ENCODE measurements around the gene SMAD3. TPM values are rescaled to one million over a fixed set of nuclear protein-coding genes. Genes with fewer than 3 reads are reported as not detected.

SMAD3 gene
- total RNA-seq, 2 donors from 2014 or later, result 33.3 to 60.7 TPM

DNA sequence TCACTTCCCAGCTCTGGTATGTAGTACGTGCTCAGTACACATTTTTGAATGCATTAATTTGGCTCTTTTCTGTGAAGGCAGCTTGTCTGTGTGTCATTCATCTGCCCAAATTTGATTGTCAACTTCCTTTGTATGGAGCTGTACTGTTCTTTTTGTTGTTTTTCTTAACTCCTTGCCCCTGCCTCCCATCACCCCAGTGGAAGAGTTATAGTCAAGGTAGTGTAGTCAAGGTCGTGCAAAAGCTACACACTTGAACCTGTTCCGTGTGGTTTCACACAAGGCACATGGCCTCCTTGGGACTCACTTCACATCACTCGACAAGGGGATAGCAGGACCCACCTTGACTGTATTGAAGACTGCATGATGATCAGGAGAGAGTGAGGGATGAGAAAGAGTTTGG lies 37.6 kb downstream of the SMAD3 start:
- DNase-seq, result no peak
- intact Hi-C loops (cut with DNase I, micrococcal nuclease), result no loop called here
- no peak for ATAC-seq

- no peak for DNase-seq
- intact Hi-C loops (cut with DNase I, micrococcal nuclease), result no loop called here
- no peak for ATAC-seq
Observed at GRCh38 chr15:67103432-67103831, 38.0 kb downstream of the SMAD3 start.

GRCh38 chr15:67103869-67104268 lies 38.5 kb downstream of the SMAD3 start:
- ATAC-seq (no peak), DNase-seq (no peak)
- intact Hi-C loops (cut with DNase I, micrococcal nuclease), result no loop called here

DNA sequence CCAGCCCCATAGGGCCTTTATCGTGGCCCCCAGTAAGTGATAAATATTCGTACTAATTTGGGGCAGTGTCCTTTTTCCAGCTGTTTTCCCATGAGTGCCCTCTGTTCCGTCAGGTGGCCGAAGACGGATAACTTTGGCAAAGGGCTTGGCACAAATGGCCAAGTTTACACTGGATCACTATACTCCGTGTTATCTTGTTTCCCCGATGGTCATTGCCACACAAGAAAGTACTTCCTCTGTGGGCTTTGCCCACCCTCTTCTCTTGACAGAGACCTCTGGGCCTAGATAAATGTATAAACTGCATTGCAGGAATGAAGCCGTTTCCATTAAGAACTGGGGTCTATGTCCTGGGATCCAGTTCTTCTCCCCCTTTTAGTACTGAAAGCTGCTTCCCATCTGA lies 39.1 kb downstream of the SMAD3 start:
- intact Hi-C loops (cut with DNase I, micrococcal nuclease), result no loop called here
- DNase-seq (no peak), ATAC-seq (no peak)

GRCh38 chr15:67105065-67105951 lies 39.9 kb downstream of the SMAD3 start:
- intact Hi-C loops (cut with DNase I, micrococcal nuclease), result no loop called here
- DNase-seq (no peak), ATAC-seq (peak; percentile 63)

- no peak for ATAC-seq
- no peak for DNase-seq
- intact Hi-C loops (cut with DNase I, micrococcal nuclease), result no loop called here
Observed at GRCh38 chr15:67105991-67106763, 40.8 kb downstream of the SMAD3 start.

GRCh38 chr15:67106764-67107013 lies 41.3 kb downstream of the SMAD3 start:
- DNase-seq (no peak), ATAC-seq (no peak)
- intact Hi-C loops (cut with DNase I, micrococcal nuclease), result no loop called here

GRCh38 chr15:67107014-67107812 lies 41.8 kb downstream of the SMAD3 start:
- ATAC-seq, result peak; percentile 87
- peak; percentile 52 to 84 for DNase-seq
- intact Hi-C loops (cut with DNase I, micrococcal nuclease), result no loop called here

DNA sequence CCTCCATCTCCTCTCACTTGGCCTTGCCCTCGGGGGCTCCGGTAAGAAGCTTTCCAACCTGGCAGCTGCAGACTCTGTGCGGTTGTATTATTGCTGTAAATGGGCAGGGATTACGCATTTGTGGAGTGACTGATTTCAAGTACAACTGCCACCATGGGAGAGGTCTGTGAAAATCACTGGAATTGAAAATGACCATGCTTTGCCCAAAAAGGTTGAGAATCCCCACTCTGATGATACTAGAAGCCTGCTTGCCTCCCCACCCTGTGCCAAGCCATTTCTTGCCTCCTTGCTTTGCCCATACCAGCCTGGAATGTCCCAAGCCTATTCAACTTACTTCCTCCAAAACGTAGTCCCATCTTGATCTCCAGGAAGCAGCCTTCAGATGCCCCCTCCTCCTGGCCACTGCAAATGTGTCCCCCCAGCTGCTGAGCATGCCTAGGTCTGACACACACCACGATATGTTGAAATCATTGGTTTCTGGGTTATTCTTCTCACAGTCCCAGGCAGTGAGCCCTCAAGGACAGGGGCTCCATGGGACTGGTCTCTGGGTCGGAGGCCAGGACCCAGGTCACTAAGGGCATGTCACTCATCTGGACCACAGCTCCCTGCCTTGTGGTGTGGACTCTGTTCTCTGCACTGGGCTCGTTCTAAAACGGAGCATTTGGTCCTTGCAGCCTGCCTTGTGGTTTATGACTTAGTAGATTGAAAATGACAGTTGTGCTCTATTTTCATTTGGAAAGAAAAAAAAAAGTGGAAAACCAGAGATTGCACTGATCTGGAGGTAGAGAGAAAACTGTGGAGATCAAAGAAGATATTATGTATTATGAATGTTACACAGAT lies 42.9 kb downstream of the SMAD3 start:
- DNase-seq (no peak), ATAC-seq (no peak)
- intact Hi-C loops (cut with DNase I, micrococcal nuclease), result no loop called here

DNA sequence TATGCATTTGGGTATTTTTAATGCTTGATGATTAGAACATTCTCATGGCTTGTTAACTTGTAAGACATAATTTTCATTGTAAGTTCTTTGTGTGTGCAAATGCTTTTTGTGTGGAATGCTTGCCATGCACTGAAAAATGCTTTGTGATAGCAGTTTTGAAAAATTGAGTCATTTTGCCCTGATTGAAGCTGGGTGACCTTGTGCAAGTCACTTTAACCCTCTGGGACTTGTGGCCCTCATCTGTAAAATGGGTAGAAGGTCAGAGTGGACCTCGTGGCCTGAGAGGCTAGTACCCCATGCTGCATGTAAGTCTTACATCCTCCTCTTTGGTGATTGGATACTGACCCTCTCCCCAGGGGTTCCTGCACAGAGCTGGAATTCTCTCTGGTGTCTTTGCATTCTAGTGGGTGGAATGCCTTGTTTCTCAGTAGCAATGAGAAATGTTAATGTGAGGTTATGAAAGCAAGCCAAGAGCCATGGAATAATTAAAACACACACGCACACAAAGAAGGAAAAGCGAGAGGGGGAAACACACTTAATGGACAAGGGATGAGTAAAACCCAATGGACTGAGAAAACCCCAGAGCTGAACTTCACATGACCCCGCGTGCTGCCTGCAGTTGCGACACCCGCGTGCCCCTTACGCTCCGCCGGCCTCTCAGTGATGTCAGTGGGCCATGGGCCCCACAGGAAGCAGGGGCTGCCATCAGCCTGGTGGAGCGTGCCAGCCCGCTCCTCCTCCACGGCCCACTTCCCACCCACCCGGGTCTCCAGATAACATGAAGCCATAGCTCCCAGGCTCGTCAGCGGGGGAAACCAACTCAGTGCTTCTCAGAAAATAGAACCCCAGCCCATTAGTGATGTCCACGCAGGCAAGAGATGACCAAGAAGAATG lies 44.0 kb downstream of the SMAD3 start:
- intact Hi-C loops (cut with DNase I, micrococcal nuclease), result no loop called here
- DNase-seq (peak in 1 of 2 donors; percentile 60), ATAC-seq (no peak)

- no peak for ATAC-seq
- DNase-seq, result no peak
- intact Hi-C loops (cut with DNase I, micrococcal nuclease), result no loop called here
Observed at GRCh38 chr15:67110361-67110781, 45.0 kb downstream of the SMAD3 start.

GRCh38 chr15:67110958-67111864 lies 45.8 kb downstream of the SMAD3 start:
- intact Hi-C loops (cut with DNase I, micrococcal nuclease), result no loop called here
- DNase-seq (no peak), ATAC-seq (no peak)

DNA sequence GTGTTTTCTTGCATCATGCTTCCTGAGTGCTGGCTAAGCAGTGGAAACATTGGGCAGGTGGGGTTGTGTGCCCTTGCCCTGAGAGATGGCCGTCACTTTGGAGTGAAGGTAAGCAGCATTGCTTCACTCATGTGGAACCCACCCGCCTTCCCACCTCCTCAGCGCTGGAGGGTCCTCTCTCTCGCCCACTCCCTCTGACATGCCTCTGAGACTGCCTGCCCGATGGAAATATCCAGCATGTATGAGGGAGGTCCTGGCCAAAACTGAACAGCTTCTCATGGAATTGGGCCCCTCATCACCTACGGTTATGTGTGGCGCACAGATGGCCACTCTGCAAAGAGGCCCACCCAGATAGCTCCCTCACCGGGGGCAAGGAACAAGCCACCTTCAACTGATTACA lies 48.6 kb downstream of the SMAD3 start:
- ATAC-seq (no peak), DNase-seq (no peak)
- intact Hi-C loops (cut with DNase I, micrococcal nuclease), result no loop called here

GRCh38 chr15:67114846-67115585 lies 49.6 kb downstream of the SMAD3 start:
- intact Hi-C loops (cut with DNase I, micrococcal nuclease), result no loop called here
- no peak for DNase-seq
- ATAC-seq, result no peak

DNA sequence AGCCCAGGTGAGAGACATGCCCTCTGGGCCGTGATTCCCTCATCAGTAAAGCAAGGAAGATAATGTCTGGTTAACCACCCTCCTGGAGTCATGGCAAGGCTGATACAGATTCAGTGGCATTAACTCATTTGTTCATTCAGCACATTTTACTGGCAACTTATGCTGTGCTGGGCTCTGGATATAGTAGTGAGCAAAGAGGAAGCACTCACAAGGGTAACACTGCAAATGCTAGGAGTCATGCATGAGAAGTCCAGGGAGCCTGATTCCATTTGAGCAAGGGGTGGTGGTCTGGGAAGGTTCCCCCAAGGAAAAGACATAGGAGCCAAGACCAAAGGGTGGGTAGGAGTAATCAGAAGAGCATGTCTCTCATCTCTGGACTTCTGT lies 50.2 kb downstream of the SMAD3 start:
- no peak for ATAC-seq
- DNase-seq, result no peak
- intact Hi-C loops (cut with DNase I, micrococcal nuclease), result no loop called here

GRCh38 chr15:67116742-67117141 lies 51.3 kb downstream of the SMAD3 start:
- DNase-seq, result no peak
- peak; percentile 74 for ATAC-seq
- intact Hi-C loops (cut with DNase I, micrococcal nuclease), result no loop called here
